Uterus (tissue), 4 donors: Measurements from ENCODE around the gene WRAP73. TPM values are rescaled to one million over a fixed set of nuclear protein-coding genes. Genes with fewer than 3 reads are reported as not detected.

Source experiments
- DNase-seq, 2 donors: peaks; one replicate each; pipeline ENCODE4 v3.0.0-alpha.2; 2019 to 2020
- H3K27ac ChIP-seq, 2 donors: fragments of 200-600 bp; sonication (generic); 1 replicate in 1 of 2; 2 replicates in 1 of 2; pipeline ENCODE4 v1.5.1; 2016 to 2018
- H3K27me3 ChIP-seq, 2 donors: fragments of 200-600 bp; sonication (generic); one replicate each; pipeline ENCODE4 v1.5.1; 2018 to 2019; ENCODE audit warnings: control low read depth in 1 of 2
- H3K36me3 ChIP-seq, 2 donors: fragments of 200-600 bp; sonication (generic); one replicate each; pipeline ENCODE4 v1.5.1; 2019; ENCODE audit warnings: control low read depth in 1 of 2
- H3K4me1 ChIP-seq, 2 donors: fragments of 200-600 bp; sonication (generic); one replicate each; pipeline ENCODE4 v1.5.1; 2018 to 2019; ENCODE audit warnings: control low read depth in 1 of 2
- H3K4me3 ChIP-seq, 2 donors: fragments of 200-600 bp; sonication (generic); 1 replicate in 1 of 2; 2 replicates in 1 of 2; pipeline ENCODE4 v1.5.1; 2018 to 2019; ENCODE audit warnings: mild to moderate bottlenecking in 1 of 2
- H3K9me3 ChIP-seq, 2 donors: fragments of 200-600 bp; sonication (generic); one replicate each; pipeline ENCODE4 v1.5.1; 2019; ENCODE audit warnings: control low read depth in 1 of 2
- POLR2A ChIP-seq, 2 donors: fragments of 450-650 bp; IDR thresholded peaks; one replicate each; pipeline ENCODE4 v1.6.1; 2016; ENCODE audit warnings: antibody characterized with exemption in 2 of 2, mild to moderate bottlenecking in 1 of 2, moderate library complexity in 1 of 2
- intact Hi-C: fragments of 100-400 bp; cut with DNase I; formaldehyde crosslinking; loops from one replicate; pipeline ENCODE4 v1.15.1; 2023; ENCODE audit warnings: low total_unique reads
- total RNA-seq, 4 donors: library from RNA; depleted of rRNA in 3 of 4; stranded (reverse); fragments of >200 nt in 3 of 4; gene quantifications; one replicate each; pipeline versions ENCODE4 v1.1.0 to v1.2.4, GENCODE V29; 2014 to 2023
- TF ChIP-seq, protein P1 (sequence below), 4 experiments: fragments of 200-600 bp in 2 of 4; fragments of 450-650 bp in 2 of 4; sonication (generic) in 2 of 4; IDR thresholded peaks; one replicate each; pipeline ENCODE4 v1.5.1; 2016 to 2019; ENCODE audit warnings: antibody characterized with exemption in 4 of 4, mild to moderate bottlenecking in 2 of 4, moderate library complexity in 1 of 4
- donor health status: DM: yes; HTN: yes; CAD: no.

The WRAP73 gene
- total RNA-seq, 4 donors from 2014 or later = 4.6 to 31.7 (median 25.0) TPM

DNA sequence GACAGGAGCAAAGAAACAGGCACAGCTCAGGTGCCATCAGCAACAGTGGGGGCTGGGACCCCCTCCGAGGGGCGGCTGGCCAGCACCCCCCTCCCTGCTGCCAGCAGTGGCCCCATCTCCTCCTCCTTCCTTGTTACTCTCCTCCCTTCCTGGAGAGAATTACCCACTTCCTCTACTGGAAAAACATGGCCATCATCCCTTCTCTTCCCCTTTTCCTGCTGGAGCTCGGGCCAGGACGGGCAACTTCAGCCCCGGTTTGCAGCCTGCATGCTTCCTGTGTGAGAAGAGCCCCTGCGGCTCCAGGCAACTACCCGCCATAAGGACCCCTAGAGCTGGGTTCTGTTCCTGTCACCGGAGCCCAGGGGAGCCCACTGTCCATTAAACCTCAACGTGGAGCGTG is 56.2 kb downstream of the WRAP73 start:
- H3K27ac ChIP-seq = no peak overlapping the region
- no peaks in the 10 kb centered on the region for H3K4me1 ChIP-seq
- H3K27me3 ChIP-seq = no peaks in the 10 kb centered on the region
- no peaks in the 10 kb centered on the region for H3K9me3 ChIP-seq
- TF ChIP-seq, protein P1, sequence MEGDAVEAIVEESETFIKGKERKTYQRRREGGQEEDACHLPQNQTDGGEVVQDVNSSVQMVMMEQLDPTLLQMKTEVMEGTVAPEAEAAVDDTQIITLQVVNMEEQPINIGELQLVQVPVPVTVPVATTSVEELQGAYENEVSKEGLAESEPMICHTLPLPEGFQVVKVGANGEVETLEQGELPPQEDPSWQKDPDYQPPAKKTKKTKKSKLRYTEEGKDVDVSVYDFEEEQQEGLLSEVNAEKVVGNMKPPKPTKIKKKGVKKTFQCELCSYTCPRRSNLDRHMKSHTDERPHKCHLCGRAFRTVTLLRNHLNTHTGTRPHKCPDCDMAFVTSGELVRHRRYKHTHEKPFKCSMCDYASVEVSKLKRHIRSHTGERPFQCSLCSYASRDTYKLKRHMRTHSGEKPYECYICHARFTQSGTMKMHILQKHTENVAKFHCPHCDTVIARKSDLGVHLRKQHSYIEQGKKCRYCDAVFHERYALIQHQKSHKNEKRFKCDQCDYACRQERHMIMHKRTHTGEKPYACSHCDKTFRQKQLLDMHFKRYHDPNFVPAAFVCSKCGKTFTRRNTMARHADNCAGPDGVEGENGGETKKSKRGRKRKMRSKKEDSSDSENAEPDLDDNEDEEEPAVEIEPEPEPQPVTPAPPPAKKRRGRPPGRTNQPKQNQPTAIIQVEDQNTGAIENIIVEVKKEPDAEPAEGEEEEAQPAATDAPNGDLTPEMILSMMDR (IDR thresholded peaks at IDR 0.05) = no peak
- TF ChIP-seq POLR2A (IDR thresholded peaks at IDR 0.05) = no peak
- intact Hi-C loops = no loop called here
- H3K36me3 ChIP-seq = no peaks in the 10 kb centered on the region
- H3K4me3 ChIP-seq = no peak overlapping the region
- DNase-seq = no peak

DNA sequence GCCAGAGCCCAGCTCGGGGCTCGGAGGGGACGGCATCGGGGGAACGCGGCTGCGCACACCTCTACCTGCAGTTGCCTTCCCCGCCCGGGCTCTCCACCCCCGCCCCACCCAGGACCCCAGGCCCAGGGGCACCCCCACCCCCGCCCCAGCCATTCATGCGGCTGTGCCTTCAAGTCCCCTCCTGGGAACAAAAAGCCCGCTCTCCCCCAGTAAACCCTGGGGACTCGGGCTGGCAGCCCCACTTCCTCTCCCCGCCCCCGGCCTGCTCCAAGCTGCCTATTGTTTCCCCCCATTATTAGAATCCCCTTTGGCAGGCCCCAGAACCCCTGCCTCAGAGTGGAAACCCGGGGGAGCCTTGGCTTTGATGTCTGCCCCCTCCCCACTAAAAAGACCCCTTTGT is 56.6 kb downstream of the WRAP73 start:
- TF ChIP-seq, protein P1 (IDR thresholded peaks at IDR 0.05) = no peak
- no peak for TF ChIP-seq POLR2A (IDR thresholded peaks at IDR 0.05)
- Histone ChIP-seq H3K4me3 (no peak overlapping the region), H3K27ac (no peak overlapping the region), H3K36me3 (no peaks in the 10 kb centered on the region), H3K27me3 (no peaks in the 10 kb centered on the region), H3K9me3 (no peaks in the 10 kb centered on the region), H3K4me1 (no peaks in the 10 kb centered on the region)
- no peak for DNase-seq
- intact Hi-C loops = no loop called here

DNA sequence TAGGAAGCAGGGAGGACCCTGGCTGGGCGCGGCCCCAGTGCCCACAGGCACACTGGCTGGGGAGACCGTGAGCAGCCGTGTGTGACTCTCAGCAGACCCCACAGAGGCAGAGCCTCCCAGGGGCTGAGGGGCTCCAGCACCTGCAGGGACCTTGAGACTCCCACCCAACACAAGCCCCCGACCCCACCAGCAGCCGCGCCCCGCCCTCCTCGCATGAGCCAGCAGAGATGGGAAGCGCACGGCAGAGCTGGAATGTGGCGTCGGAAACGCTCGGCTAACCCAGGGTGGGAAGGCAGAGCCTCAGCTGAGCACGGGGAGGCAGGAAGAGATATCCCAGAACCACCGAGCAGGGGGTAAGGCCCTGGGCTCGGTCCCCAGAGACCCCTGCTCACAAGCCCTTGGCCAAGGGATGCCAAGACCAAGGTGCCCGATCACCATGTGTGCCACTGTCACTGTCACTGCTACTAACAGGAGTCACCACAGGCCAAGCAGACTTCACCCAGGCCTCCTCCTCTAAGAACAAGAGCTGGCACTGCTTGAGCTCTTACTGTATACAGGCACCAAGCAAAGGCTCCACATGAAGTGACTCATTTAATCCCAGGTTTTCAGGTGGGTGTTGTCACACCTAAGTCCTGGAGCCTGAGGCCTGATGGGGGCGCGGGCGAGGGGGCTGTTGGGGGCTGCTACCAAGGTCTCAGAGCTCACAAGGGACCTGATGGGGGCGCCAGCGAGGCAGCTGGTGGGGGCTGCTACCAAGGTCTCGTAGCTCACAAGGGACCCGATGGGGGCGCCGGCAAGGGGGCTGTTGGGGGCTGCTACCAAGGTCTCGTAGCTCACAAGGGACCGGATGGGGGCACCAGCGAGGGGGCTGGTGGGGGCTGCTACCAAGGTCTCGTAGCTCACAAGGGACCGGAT is 58.7 kb downstream of the WRAP73 start:
- Histone ChIP-seq H3K4me3 (no peak overlapping the region), H3K36me3 (no peaks in the 10 kb centered on the region), H3K27ac (no peak overlapping the region), H3K27me3 (no peaks in the 10 kb centered on the region), H3K4me1 (no peaks in the 10 kb centered on the region), H3K9me3 (no peaks in the 10 kb centered on the region)
- intact Hi-C loops = no loop called here
- TF ChIP-seq, protein P1 (IDR thresholded peaks at IDR 0.05) = no peak
- no peak for TF ChIP-seq POLR2A (IDR thresholded peaks at IDR 0.05)
- no peak for DNase-seq

DNA sequence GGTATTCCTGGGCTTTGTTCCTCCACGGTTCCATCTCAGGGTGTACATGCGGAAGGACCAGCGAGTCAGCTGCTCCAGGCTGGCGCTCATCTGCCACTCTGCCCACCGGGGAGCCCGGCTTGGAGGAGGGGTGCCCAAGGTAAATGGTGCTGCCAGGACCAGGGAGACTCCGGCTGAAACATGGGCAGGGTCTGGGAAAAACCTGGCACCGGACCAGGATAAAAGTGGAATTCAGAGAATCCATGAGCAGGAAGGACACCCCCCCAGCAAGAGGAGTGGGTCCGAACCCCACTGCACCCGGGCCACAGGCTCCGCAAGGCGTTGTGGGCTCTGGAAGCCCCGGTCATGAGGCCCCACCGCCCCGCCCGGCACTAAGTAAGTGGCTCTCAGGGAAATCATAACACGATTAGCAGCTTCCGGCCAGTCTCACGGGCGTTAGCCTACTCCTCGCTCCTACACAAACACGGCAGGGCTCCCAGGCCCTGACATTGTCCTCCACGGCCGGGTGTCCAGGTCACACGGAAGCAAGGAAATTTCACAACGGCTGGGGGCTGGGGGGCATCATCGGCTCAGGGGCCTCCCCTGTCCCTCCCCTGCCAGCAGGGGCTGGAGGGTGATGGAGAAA is 59.7 kb downstream of the WRAP73 start:
- no peak for DNase-seq
- Histone ChIP-seq H3K4me3 (no peak overlapping the region), H3K9me3 (no peaks in the 10 kb centered on the region), H3K27ac (no peak overlapping the region), H3K4me1 (no peaks in the 10 kb centered on the region), H3K36me3 (no peaks in the 10 kb centered on the region), H3K27me3 (no peaks in the 10 kb centered on the region)
- TF ChIP-seq POLR2A (IDR thresholded peaks at IDR 0.05) = no peak
- TF ChIP-seq, protein P1 (IDR thresholded peaks at IDR 0.05) = no peak
- intact Hi-C loops = no loop called here

DNA sequence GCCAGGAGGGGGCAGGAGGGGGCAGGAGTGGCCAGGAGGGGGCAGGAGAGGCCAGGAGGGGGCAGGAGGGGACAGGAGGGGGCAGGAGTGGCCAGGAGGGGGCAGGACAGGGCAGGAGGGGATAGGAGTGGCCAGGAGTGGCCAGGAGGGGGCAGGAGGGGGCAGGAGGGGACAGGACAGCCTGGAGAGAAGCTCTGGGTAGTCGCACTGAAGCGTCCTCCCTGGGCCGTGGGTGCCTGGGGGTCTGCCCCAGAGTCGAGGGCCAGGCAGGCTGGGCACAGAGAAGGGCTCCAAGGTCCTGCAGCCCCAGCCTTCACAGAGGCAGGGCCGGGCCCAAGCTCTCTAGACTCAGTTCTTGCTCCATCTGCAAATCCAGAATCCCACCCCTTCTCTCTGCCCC is 61.5 kb downstream of the WRAP73 start:
- no peak for DNase-seq
- intact Hi-C loops = no loop called here
- TF ChIP-seq POLR2A (IDR thresholded peaks at IDR 0.05) = no peak
- TF ChIP-seq, protein P1 (IDR thresholded peaks at IDR 0.05) = no peak
- Histone ChIP-seq H3K27ac (no peak overlapping the region), H3K9me3 (no peaks in the 10 kb centered on the region), H3K36me3 (no peaks in the 10 kb centered on the region), H3K4me1 (no peaks in the 10 kb centered on the region), H3K27me3 (no peaks in the 10 kb centered on the region), H3K4me3 (no peak overlapping the region)
